Measurements from ENCODE around the gene RNF168. TPM values are rescaled to one million over a fixed set of nuclear protein-coding genes. Genes with fewer than 3 reads are reported as not detected.
A peak's percentile ranks its signal among the peaks of the same experiment; 100 is the strongest.
"Not testable (repeated sequence)": the region's sequence is repeated elsewhere in the genome, so short reads cannot be mapped to it uniquely, and the experiment has no call there.

Gene RNF168
- total and polyA plus RNA-seq, 7 donors, result 3.6 to 30.2 (median 14.1) TPM

GRCh38 chr3:196506687-196507086, 3.1 kb upstream of the RNF168 start:
- H3K27ac ChIP-seq, result no peak overlapping the region
- WGBS, 2 donors, result 89 to 92% methylated on average over 8 of the region's 8 CpGs
- intact Hi-C loops (cut with DNase I), result no loop called here

DNA sequence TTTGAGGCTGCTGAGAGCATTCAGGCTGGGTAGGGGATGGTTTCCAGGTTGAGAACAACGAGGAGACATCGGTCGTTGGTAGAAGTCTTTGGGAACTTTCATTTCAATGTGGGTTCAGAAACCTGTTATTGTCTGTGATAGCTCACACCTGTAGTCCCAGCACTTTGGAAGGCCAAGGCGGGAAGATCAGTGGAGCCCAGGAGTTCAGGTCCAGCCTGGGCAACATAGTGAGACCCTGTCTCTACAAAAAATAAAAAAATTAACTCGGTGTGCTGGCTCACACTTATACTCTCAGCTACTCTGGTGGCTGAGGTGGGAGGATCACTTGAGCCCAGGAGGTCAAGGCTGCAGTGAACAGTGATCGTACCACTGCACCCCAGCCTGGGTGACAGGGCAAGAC, 988 bp upstream of the RNF168 start:
- Histone ChIP-seq H3K9me3 (no peaks in the 10 kb centered on the region), H3K36me3 (no peaks in the 10 kb centered on the region), H3K4me1 (peaks cover 0 to 24% (median 18%) of the 10 kb centered on the region in 4 donors), H3K27ac (peak overlapping the region; percentile 94 to 97 (median 96)), H3K27me3 (no peaks in the 10 kb centered on the region), H3K4me3 (no peak overlapping the region)
- intact Hi-C loops (cut with DNase I), result no loop called here
- no peak for DNase-seq
- 97 to 98% methylated on average over 6 of the region's 6 CpGs for WGBS, 2 donors
- TF ChIP-seq, protein P1, sequence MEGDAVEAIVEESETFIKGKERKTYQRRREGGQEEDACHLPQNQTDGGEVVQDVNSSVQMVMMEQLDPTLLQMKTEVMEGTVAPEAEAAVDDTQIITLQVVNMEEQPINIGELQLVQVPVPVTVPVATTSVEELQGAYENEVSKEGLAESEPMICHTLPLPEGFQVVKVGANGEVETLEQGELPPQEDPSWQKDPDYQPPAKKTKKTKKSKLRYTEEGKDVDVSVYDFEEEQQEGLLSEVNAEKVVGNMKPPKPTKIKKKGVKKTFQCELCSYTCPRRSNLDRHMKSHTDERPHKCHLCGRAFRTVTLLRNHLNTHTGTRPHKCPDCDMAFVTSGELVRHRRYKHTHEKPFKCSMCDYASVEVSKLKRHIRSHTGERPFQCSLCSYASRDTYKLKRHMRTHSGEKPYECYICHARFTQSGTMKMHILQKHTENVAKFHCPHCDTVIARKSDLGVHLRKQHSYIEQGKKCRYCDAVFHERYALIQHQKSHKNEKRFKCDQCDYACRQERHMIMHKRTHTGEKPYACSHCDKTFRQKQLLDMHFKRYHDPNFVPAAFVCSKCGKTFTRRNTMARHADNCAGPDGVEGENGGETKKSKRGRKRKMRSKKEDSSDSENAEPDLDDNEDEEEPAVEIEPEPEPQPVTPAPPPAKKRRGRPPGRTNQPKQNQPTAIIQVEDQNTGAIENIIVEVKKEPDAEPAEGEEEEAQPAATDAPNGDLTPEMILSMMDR (IDR thresholded peaks at IDR 0.05), result no peak
- no peak for TF ChIP-seq POLR2A (IDR thresholded peaks at IDR 0.05)
- TF ChIP-seq EP300 (IDR thresholded peaks at IDR 0.05), result no peak
- no peak for TF ChIP-seq POLR2AphosphoS5 (IDR thresholded peaks at IDR 0.05)

More at GRCh38 chr3:196506687-196507086, 3.1 kb upstream of the RNF168 start:
- Histone ChIP-seq H3K9me3 (no peaks in the 10 kb centered on the region), H3K27me3 (no peaks in the 10 kb centered on the region), H3K36me3 (no peaks in the 10 kb centered on the region), H3K4me1 (peaks cover 0 to 5% (median 2%) of the 10 kb centered on the region in 4 donors), H3K4me3 (no peak overlapping the region)
- TF ChIP-seq EP300 (IDR thresholded peaks at IDR 0.05) (no peak), POLR2AphosphoS5 (IDR thresholded peaks at IDR 0.05) (no peak), POLR2A (IDR thresholded peaks at IDR 0.05) (no peak)
- TF ChIP-seq, protein P1 (IDR thresholded peaks at IDR 0.05), result no peak
- no peak for DNase-seq

GRCh38 chr3:196504077-196504398, 470 bp upstream of the RNF168 start:
- intact Hi-C loops (cut with DNase I); DNase-seq; H3K36me3 ChIP-seq; H3K9me3 ChIP-seq; H3K27me3 ChIP-seq: not testable (repeated sequence)
- Histone ChIP-seq H3K4me1 (peaks cover 0 to 29% (median 21%) of the 10 kb centered on the region in 4 donors), H3K27ac (peak overlapping the region; percentile 94 to 97 (median 96)), H3K4me3 (peak overlapping the region; percentile 72 to 87 (median 80))
- 18 to 26% methylated on average over 7 of the region's 7 CpGs for WGBS, 2 donors

DNA sequence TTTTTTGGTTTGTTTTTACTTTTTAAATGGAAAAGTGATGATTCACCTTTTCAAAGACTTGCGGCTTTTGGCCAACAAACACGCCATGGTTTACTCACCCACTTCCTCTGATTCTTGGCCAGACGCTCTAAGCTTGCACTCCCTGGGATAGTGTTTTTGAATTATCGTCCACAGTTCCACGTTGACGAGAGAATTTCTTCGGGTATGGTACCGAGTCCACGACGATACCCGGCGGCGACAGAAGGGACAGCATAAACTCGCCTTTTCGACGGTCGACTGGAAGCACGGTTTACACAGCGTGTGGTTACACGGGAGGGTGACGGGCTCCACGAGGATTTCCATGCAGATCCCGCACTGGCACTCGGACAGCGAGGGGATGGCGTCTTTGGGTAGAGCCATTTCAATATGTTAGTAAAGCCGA, 783 bp downstream of the RNF168 start:
- DNase-seq, result peak; percentile 81
- no peaks in the 10 kb centered on the region for H3K9me3 ChIP-seq
- H3K4me3 ChIP-seq, result peak overlapping the region; percentile 72 to 87 (median 80)
- H3K36me3 ChIP-seq, result no peaks in the 10 kb centered on the region
- intact Hi-C loops (cut with DNase I), result loop anchor here (1.0 to 2.0 kb wide), 3 partner anchors 66 to 184 kb away; partner anchors contain the start of genes DYNLT2B, FBXO45, UBXN7 and WDR53
- no peaks in the 10 kb centered on the region for H3K27me3 ChIP-seq
- H3K4me1 ChIP-seq, result peaks cover 0 to 34% (median 27%) of the 10 kb centered on the region in 4 donors
- H3K27ac ChIP-seq, result peak overlapping the region; percentile 94 to 97 (median 96)
- TF ChIP-seq, protein P1 (IDR thresholded peaks at IDR 0.05), result no peak
- TF ChIP-seq POLR2AphosphoS5 (IDR thresholded peaks at IDR 0.05), result peak in 2 of 4 donors; percentile 50 to 57
- TF ChIP-seq POLR2A (IDR thresholded peaks at IDR 0.05), result no peak
- no peak for TF ChIP-seq EP300 (IDR thresholded peaks at IDR 0.05)
- 0 to 1% methylated on average over 27 of the region's 27 CpGs for WGBS, 2 donors

DNA sequence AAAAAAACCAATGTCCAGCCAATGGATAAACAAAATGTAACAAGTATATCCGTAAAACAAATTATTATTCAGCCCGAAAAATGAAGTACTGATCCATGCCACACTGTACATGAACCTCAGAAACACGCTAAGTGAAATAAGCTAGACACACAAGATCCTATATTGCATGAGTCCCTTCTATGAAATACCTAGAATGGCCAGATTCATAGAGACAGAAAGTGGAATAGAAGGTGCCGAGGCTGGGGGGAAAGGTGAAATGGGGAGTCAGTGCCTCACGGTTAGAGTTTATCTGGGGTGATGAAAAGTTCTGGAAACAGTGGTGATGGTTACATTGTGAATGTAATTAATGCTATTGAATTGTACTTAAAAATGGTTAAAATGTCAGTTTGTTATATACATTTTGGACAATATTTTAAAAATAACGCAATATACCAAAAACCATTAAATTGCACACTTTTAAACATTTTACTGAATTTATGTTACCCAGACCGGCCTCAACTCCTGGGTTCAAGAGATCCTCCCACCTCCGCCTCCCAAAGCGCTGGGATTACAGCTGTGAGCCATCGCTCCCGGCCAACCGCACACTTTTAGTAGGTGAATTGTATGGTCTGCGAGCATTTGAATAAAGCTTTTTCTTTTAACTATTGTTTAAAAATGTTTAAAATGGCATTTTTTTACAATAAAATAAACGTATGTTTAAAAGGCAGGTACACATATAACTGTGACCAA, 2.1 kb downstream of the RNF168 start:
- peaks cover 0 to 34% (median 27%) of the 10 kb centered on the region in 4 donors for H3K4me1 ChIP-seq
- TF ChIP-seq POLR2AphosphoS5 (IDR thresholded peaks at IDR 0.05), result no peak
- no peak for TF ChIP-seq POLR2A (IDR thresholded peaks at IDR 0.05)
- TF ChIP-seq, protein P1 (IDR thresholded peaks at IDR 0.05), result no peak
- no peaks in the 10 kb centered on the region for H3K9me3 ChIP-seq
- no peak for DNase-seq
- peak overlapping the region; percentile 72 to 87 (median 80) for H3K4me3 ChIP-seq
- intact Hi-C loops (cut with DNase I), result loop anchor here (2.0 kb wide), 2 partner anchors 67 to 183 kb away; partner anchors contain the start of genes DYNLT2B, FBXO45 and WDR53
- no peaks in the 10 kb centered on the region for H3K27me3 ChIP-seq
- H3K36me3 ChIP-seq, result no peaks in the 10 kb centered on the region
- H3K27ac ChIP-seq, result peak overlapping the region; percentile 94 to 97 (median 96)
- WGBS, 2 donors, result 3 to 7% methylated on average over 14 of the region's 14 CpGs
